K562 treated with DMSO at 1 percent for 48 hours (cell line): ENCODE data around the gene FXYD5. TPM values are rescaled to one million over a fixed set of nuclear protein-coding genes. Genes with fewer than 3 reads are reported as not detected.

Experiments used
- total RNA-seq: library from RNA; unstranded; fragments of 300-600 nt; gene quantifications from 2 replicates; pipeline ENCODE4 v1.2.3, GENCODE V29; 2022; ENCODE audit warnings: low replicate concordance; ENCODE audit errors: extremely low read depth

FXYD5 gene, protein sequence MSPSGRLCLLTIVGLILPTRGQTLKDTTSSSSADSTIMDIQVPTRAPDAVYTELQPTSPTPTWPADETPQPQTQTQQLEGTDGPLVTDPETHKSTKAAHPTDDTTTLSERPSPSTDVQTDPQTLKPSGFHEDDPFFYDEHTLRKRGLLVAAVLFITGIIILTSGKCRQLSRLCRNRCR
- 359 TPM in 1 of 2 replicates, not detected in the other for total RNA-seq

DNA sequence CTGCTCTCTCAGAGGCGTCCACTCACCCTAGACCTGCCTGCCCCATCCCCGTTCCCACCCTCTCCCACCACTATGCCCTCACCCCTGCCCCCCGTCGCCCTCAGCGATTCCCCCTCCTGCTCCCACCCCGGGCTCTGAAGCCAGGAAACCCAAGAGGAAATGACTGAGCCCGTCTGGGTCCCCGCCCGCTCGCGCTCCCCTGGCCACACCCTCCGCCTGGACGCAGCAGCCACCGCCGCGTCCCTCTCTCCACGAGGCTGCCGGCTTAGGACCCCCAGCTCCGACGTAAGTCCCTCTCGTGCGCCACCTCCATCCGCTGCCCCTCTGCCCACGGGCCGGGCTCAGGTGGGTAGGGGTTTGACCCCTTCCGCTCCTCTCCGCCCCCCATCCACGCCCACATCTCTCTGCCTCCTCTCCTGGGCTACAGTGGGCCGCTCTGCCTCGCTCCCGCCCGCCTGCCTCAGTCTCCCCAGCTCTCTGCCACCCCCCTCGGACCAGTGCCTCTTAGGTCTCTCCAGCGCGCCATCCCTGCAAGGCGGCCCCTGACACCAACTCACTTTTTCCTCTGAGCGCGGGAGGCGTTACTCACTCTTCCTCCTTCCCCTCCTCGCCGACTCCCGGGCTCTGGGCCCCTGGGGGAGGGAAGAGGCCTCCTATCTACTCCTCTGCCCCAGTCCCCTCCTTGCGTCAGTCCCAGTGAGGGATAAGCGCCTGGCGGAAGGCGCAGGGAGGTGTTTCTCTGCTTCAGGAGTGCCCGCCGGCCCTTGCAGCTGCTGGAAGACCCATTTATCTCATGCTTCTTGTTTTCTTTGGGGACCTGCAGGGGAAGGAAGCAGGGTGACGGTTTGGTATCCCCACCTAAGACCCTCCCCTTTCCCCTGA, at the start of gene FXYD5:
FXYD5 (plus strand) TSS at position 211 of the 882 bp plus-strand sequence. CDS start 816 bp downstream, outside the sequence.

DNA sequence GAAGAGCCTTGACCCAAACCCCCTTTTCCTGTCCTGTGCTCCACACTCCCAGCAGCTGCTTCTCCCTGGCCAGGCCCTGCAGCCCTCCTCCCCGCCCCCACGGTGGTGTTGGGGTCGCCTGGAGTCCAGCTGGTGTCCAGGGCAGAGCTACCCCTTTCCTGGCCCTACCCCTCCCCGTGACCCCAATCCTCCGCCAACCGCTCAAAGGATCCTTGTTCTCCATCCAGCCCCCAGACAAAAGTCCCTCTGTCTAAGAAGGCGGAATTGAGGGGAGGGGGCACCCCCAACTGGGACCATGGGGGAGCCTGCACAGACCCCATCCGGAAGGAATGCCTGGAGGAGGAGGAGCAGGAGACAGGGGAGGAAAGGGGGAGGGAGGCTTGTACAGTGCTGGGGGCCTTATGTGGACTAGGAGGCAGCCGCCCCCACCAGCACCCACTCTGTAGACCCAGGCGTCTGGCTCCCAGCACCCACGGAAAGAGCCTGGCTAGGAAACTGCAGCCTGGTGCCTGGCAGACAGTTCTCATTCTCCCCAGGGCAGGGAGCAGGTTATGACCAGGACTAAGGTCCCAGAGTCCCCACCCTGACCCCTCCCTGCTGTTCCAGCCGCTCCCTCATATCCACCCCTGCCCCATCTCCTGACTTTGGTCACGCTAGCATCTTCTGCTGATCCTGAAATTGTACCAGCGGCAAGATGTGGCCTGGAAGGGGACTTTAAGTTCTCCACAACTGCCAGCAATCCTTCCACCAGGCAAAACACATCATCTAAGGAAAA, 39.2 kb upstream of the FXYD5 start, which contains the start of gene FXYD3:
FXYD3 (plus strand) TSS at position 647 of the 775 bp plus-strand sequence. CDS start 3,554 bp downstream, outside the sequence.

DNA sequence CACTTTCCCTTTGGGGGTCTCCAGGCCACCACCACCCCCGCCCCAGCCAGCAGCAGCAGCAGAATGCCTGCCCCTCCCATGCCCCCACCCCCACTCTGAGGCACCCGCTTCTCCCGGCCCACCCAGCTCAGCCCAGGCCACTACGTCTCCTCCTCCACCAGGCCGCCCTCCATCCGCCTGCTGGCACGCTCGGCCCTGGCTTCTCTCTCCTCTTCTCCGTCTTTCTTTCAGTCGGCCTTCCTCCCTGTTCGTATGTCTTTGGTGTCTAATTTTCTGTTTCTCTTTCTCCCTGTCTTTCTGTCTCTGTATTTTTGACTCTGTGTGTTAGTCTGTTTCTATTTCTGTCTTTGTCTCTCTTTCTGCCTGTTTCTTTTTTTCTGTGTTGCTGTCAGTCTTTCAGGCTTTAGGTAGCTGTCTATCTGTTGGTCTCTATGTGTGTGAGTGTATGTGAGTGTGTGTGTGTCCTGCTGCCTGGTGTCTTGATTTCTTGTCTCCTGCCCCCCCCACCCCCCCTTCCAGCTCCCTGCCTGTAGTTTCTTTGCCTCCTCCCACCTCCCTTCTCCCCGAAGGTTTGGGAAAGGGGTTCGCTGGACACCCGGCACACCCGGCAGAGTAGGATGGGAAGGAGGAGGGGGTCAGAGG, 19.8 kb upstream of the FXYD5 start, which contains the start of gene LGI4:
LGI4 (minus strand) TSS at position 459 of the 642 bp plus-strand sequence; CDS start at position 80, 379 bp downstream.

DNA sequence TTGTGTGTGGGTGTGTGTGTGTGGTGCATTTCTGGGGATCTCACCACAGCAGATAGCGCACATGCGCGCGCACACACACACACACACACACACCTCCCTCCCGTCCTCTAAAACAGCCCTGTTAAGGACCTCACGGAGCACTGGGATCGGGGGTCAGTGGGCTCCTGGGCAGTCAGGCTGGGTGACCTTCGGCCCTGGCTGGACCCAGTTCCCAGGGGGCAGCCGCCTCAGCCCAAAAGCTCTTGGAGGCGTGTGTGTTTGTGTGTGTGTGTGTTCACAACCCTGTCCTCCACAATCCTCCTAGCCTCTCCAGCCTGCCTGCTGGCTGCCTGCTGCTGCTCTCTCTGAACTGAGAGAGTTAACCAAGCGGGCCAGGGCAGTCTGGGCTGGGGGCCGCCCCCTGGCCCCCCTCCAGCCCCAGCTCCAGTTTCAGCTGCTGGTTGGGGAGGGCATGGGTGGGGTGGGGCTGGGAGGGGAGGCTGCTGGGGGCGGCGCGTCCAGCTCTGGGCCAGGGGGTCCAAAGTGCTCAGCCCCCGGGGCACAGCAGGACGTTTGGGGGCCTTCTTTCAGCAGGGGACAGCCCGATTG, 16.1 kb upstream of the FXYD5 start, which contains the start of gene FXYD1:
FXYD1 (plus strand) TSS at position 520 of the 588 bp plus-strand sequence. CDS start 1,256 bp downstream, outside the sequence.

DNA sequence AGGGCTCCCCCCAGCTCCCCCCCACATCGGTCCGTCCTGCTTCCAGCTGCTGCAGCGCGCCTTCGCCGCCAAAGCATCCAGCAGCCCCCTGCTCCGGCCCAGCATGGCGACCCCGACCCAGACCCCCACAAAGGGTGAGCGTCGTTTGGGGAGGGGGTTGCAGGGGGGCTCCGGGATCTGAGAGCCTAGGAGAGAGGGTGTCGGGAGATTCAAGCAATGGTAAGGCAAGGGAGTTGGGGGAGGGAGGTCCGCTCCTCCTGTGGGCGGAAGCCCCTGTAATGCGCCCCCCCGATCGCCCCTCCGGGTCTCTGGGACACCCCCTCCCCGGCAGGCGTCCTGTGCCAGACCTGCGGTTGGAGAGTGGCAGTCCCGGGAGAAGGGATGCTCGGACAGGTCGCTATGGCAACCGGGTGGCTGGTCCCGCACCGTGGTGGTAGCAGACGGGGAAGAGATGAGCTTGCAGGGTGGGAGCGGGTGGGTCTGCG, 11.3 kb upstream of the FXYD5 start, which contains the start of gene FXYD7:
FXYD7 (plus strand) TSS at position 25 of the 485 bp plus-strand sequence; CDS start at position 104, 79 bp downstream.

Other genes starting within 250 kb of the FXYD5 start
- not detected in 2 replicates for gene ZNF30, start 227.8 kb upstream of the FXYD5 start, total RNA-seq
- not detected in 2 replicates for gene ZNF792, start 190.5 kb upstream of the FXYD5 start, total RNA-seq
- gene GRAMD1A, start 154.4 kb upstream of the FXYD5 start, total RNA-seq: not detected in 2 replicates
- gene SCN1B, start 124.3 kb upstream of the FXYD5 start, total RNA-seq: not detected in 2 replicates
- gene HPN, start 113.0 kb upstream of the FXYD5 start, total RNA-seq: not detected in 2 replicates
- gene FXYD3, start 38.9 kb upstream of the FXYD5 start, total RNA-seq: not detected in 2 replicates
- not detected in 2 replicates for gene LGI4, start 19.7 kb upstream of the FXYD5 start, total RNA-seq
- not detected in 2 replicates for gene FXYD1, start 15.9 kb upstream of the FXYD5 start, total RNA-seq
- gene FXYD7, start 11.5 kb upstream of the FXYD5 start, total RNA-seq: not detected in 2 replicates
- not detected in 2 replicates for gene FAM187B, start 74.0 kb downstream of the FXYD5 start, total RNA-seq
- not detected in 2 replicates for gene LSR, start 94.3 kb downstream of the FXYD5 start, total RNA-seq
- gene USF2, start 114.2 kb downstream of the FXYD5 start, total RNA-seq: not detected in 2 replicates
- not detected in 2 replicates for gene HAMP, start 127.8 kb downstream of the FXYD5 start, total RNA-seq
- gene MAG, start 137.4 kb downstream of the FXYD5 start, total RNA-seq: not detected in 2 replicates
- not detected in 2 replicates for gene CD22, start 174.5 kb downstream of the FXYD5 start, total RNA-seq
- not detected in 2 replicates for gene FFAR1, start 193.2 kb downstream of the FXYD5 start, total RNA-seq
- gene FFAR3, start 203.7 kb downstream of the FXYD5 start, total RNA-seq: not detected in 2 replicates
- gene GPR42, start 216.3 kb downstream of the FXYD5 start, total RNA-seq: not detected in 2 replicates